Breast epithelium (tissue), 4 donors: ENCODE results near the gene R3HDML. TPM values are rescaled to one million over a fixed set of nuclear protein-coding genes. Genes with fewer than 3 reads are reported as not detected.
"Not testable (repeated sequence)": the region's sequence is repeated elsewhere in the genome, so short reads cannot be mapped to it uniquely, and the experiment has no call there.

Experiments used
- DNase-seq, 2 donors: peaks; one replicate each; pipeline ENCODE4 v3.0.0-alpha.2; 2019; ENCODE audit warnings: low spot score in 2 of 2
- H3K27ac ChIP-seq, 2 donors: fragments of 200-600 bp; sonication (generic) in 1 of 2; one replicate each; pipeline ENCODE4 v1.5.1; 2016 to 2019; ENCODE audit warnings: mild to moderate bottlenecking in 1 of 2
- H3K27me3 ChIP-seq, 2 donors: fragments of 200-600 bp; sonication (generic) in 1 of 2; one replicate each; pipeline versions ENCODE4 v1.5.1 to v1.6.0; 2017 to 2019; ENCODE audit warnings: control low read depth in 1 of 2, mild to moderate bottlenecking in 1 of 2
- H3K36me3 ChIP-seq: fragments of 200-600 bp; one replicate; pipeline ENCODE4 v1.5.1; 2019
- H3K4me1 ChIP-seq, 2 donors: fragments of 200-600 bp; sonication (generic); one replicate each; pipeline ENCODE4 v1.5.1; 2016 to 2019; ENCODE audit warnings: control low read depth in 1 of 2
- H3K4me3 ChIP-seq, 3 donors: fragments of 200-600 bp; sonication (generic); 1 replicate in 2 of 3; 2 replicates in 1 of 3; pipeline ENCODE4 v1.5.1; 2016 to 2019; ENCODE audit warnings: mild to moderate bottlenecking in 3 of 3, moderate library complexity in 2 of 3
- H3K9me3 ChIP-seq, 2 donors: fragments of 200-600 bp; sonication (generic) in 1 of 2; one replicate each; pipeline ENCODE4 v1.5.1; 2016 to 2019; ENCODE audit warnings: control low read depth in 1 of 2
- CTCF ChIP-seq, 3 donors: fragments of 450-650 bp; IDR thresholded peaks; one replicate each; pipeline ENCODE4 v1.5.1; 2016 to 2017; ENCODE audit warnings: antibody characterized with exemption in 3 of 3, mild to moderate bottlenecking in 3 of 3, moderate library complexity in 3 of 3
- POLR2A ChIP-seq: fragments of 450-650 bp; IDR thresholded peaks from one replicate; pipeline ENCODE4 v1.6.1; 2016; ENCODE audit warnings: antibody characterized with exemption, mild to moderate bottlenecking, moderate library complexity
- POLR2AphosphoS5 ChIP-seq, 3 donors: sonication (generic); formaldehyde crosslinking; IDR thresholded peaks; one replicate each; pipeline ENCODE4 v1.6.1; 2017; ENCODE audit warnings: antibody characterized with exemption in 3 of 3
- intact Hi-C: fragments of 100-400 bp; cut with DNase I; formaldehyde crosslinking; loops from one replicate; pipeline ENCODE4 v1.15.1; 2023; ENCODE audit warnings: low total_unique reads
- total RNA-seq, 3 donors: library from RNA; depleted of rRNA; stranded (reverse); fragments of >200 nt; gene quantifications; one replicate each; pipeline ENCODE4 v1.1.0, GENCODE V29; 2016

R3HDML gene
- total RNA-seq, 3 donors from 2014 or later, result not detected

GRCh38 chr20:44296011-44296410, 40.8 kb upstream of the R3HDML start:
- Histone ChIP-seq H3K4me1 (no peaks in the 10 kb centered on the region), H3K36me3 (no peaks in the 10 kb centered on the region), H3K27ac (no peak overlapping the region), H3K27me3 (no peaks in the 10 kb centered on the region), H3K9me3 (no peaks in the 10 kb centered on the region), H3K4me3 (no peak overlapping the region)
- intact Hi-C loops, result no loop called here
- TF ChIP-seq POLR2A (no peak), CTCF (IDR thresholded peaks at IDR 0.05) (no peak), POLR2AphosphoS5 (IDR thresholded peaks at IDR 0.05) (no peak)
- no peak for DNase-seq

DNA sequence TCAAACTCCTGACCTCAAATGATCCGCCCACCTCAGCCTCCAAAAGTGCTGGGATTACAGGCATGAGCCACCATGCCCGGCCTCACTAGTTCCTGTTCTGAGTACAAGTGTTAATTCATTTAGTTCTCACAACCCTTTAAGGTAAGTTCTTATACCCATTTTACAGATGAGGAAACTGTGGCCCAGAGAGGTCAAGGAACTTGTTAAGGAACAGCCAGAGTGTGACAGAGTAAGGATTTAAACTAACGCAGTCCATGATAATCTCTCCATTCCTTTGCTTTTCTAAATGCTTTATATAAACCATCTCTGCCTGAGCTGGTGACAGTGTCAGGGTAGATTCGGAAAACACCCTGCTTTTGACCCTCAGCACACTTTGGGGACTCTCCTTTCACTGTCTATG, 39.1 kb upstream of the R3HDML start:
- Histone ChIP-seq H3K4me3 (no peak overlapping the region), H3K27ac (no peak overlapping the region), H3K27me3 (no peaks in the 10 kb centered on the region), H3K9me3 (no peaks in the 10 kb centered on the region), H3K4me1 (no peaks in the 10 kb centered on the region), H3K36me3 (no peaks in the 10 kb centered on the region)
- DNase-seq, result no peak
- intact Hi-C loops, result no loop called here
- TF ChIP-seq POLR2AphosphoS5 (IDR thresholded peaks at IDR 0.05) (no peak), POLR2A (no peak), CTCF (IDR thresholded peaks at IDR 0.05) (no peak)

DNA sequence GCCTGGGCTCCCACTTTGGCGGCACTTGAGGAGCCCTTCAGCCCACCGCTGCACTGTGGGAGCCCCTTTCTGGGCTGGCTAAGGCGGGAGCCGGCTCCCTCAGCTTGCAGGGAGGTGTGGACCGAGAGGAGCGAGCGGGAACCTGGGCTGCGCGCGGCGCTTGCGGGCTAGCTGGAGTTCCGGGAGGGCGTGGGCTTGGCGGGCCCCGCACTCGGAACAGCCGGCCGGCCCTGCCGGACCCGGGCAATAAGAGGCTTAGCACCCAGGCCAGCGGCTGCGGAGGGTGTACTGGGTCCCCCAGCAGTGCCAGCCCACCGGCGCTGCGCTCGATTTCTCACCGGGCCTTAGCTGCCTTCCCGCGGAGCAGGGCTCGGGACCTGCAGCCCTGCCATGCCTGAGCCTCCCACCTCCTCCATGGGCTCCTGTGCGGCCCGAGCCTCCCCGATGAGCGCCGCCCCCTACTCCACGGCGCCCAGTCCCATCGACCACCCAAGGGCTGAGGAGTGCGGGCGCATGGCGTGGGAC, 37.8 kb upstream of the R3HDML start:
- H3K4me3 ChIP-seq, H3K27ac ChIP-seq, intact Hi-C loops, H3K36me3 ChIP-seq, H3K4me1 ChIP-seq, DNase-seq, H3K9me3 ChIP-seq, H3K27me3 ChIP-seq: not testable (repeated sequence)

DNA sequence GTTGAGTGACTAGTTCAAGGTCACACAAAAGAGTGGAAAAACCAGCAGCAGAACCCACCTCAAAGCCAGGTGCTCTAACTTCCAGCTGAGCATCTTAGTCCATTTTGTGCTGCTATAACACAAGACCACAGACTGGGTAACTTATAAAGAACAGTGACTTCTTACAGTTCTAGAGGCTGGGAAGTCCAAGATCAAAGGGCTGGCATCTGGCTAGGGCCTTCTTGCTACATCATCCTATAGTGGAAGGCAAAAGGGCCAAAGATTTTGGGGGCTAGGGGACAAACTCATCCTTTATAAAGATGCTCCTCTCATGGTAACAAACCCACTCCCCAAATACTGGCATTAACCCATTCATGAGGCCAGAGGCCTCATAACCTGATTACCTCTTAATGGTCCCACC, 35.6 kb upstream of the R3HDML start:
- Histone ChIP-seq H3K27ac (no peak overlapping the region), H3K4me3 (no peak overlapping the region), H3K27me3 (no peaks in the 10 kb centered on the region), H3K9me3 (no peaks in the 10 kb centered on the region), H3K4me1 (no peaks in the 10 kb centered on the region), H3K36me3 (no peaks in the 10 kb centered on the region)
- TF ChIP-seq POLR2AphosphoS5 (IDR thresholded peaks at IDR 0.05), result no peak
- TF ChIP-seq POLR2A, result no peak
- no peak for DNase-seq
- intact Hi-C loops, result no loop called here

DNA sequence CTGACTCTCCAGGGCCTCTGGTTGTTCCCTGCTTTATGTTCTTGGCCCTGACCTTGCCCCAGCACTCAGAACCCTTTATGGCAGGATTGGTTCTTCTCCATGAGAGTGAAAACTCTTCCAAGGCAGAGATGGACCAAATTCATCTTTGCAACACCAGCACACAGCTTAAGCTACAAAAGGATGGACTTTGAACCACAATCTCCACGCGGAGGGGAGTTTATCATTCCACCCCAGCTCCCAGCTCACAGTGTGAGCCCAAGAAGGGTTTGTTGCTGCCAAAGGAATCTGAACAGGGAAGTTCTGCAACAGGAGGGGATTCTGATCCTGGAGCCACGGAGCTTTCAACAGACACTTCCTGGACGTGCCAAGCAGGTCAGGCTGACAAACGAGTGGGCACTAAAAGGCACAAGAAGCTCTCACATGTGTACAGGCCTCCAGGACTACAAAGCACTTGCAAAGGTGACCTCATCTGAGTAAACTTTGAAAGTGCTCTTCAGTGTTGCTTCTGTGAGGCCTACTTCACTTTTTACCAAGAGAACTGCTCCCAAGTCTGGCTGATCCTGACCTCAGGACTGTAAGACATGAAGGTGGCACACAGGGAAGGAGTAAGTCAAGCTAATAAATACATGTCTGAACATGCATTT, 34.7 kb upstream of the R3HDML start:
- TF ChIP-seq CTCF (IDR thresholded peaks at IDR 0.05) (no peak), POLR2A (no peak), POLR2AphosphoS5 (IDR thresholded peaks at IDR 0.05) (no peak)
- no peaks in the 10 kb centered on the region for H3K36me3 ChIP-seq
- no peak overlapping the region for H3K4me3 ChIP-seq
- H3K27ac ChIP-seq, result peak overlapping the region in 1 of 2 donors; percentile 57
- intact Hi-C loops, result no loop called here
- no peaks in the 10 kb centered on the region for H3K9me3 ChIP-seq
- no peak for DNase-seq
- H3K27me3 ChIP-seq, result no peaks in the 10 kb centered on the region
- no peaks in the 10 kb centered on the region for H3K4me1 ChIP-seq

DNA sequence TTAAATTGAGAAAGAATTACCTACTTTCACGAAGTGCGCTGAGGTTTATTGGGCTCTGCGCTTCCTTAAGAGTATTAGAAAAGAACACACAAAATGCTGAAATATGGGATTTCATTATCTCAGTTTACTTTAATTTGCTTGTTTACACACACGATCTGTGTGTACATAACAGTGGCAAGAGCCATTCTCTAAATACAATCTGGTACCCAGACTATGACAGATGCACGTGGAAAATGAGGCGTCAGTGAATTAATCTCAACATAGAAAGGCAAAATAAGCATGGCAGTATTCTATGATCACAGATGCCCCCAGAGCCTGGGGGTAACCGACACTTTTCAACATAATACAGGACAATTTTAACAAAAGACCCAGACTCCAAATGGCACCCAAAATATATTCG, 34.1 kb upstream of the R3HDML start:
- no peak for DNase-seq
- Histone ChIP-seq H3K4me3 (no peak overlapping the region), H3K36me3 (no peaks in the 10 kb centered on the region), H3K27ac (peak overlapping the region in 1 of 2 donors; percentile 57), H3K4me1 (no peaks in the 10 kb centered on the region), H3K9me3 (no peaks in the 10 kb centered on the region), H3K27me3 (no peaks in the 10 kb centered on the region)
- TF ChIP-seq CTCF (IDR thresholded peaks at IDR 0.05) (no peak), POLR2A (no peak), POLR2AphosphoS5 (IDR thresholded peaks at IDR 0.05) (no peak)
- intact Hi-C loops, result no loop called here
